H9 (cell line): ENCODE data around the gene CDH22. TPM values are rescaled to one million over a fixed set of nuclear protein-coding genes. Genes with fewer than 3 reads are reported as not detected.

ENCODE experiments used
- DNase-seq: peaks from one replicate; pipeline ENCODE4 v3.0.0-alpha.2; 2017
- H2AFZ ChIP-seq: one replicate; pipeline ENCODE4 v1.6.1; 2013; ENCODE audit warnings: mild to moderate bottlenecking, low read length, control low read depth, moderate library complexity
- H2AK5ac ChIP-seq: 2 replicates; pipeline ENCODE4 v1.6.1; 2013; ENCODE audit warnings: low read length, control low read depth, mixed read lengths; ENCODE audit not compliant: insufficient read length
- H2BK120ac ChIP-seq: one replicate; pipeline ENCODE4 v1.6.1; 2013; ENCODE audit warnings: low read depth, mild to moderate bottlenecking, low read length, control low read depth, inconsistent platforms; ENCODE audit not compliant: poor library complexity, severe bottlenecking
- H2BK12ac ChIP-seq: 2 replicates; pipeline ENCODE4 v1.6.1; 2013; ENCODE audit warnings: low read length, control low read depth, mixed read lengths, low read depth; ENCODE audit not compliant: insufficient read length
- H2BK15ac ChIP-seq: 2 replicates; pipeline ENCODE4 v1.6.1; 2013; ENCODE audit warnings: low read depth, low read length, control low read depth
- H2BK20ac ChIP-seq: one replicate; pipeline ENCODE4 v1.6.1; 2013; ENCODE audit warnings: low read depth, mild to moderate bottlenecking, low read length, control low read depth, inconsistent platforms; ENCODE audit not compliant: poor library complexity, severe bottlenecking
- H2BK5ac ChIP-seq: 2 replicates; pipeline ENCODE4 v1.6.1; 2013; ENCODE audit warnings: low read length, control low read depth, mixed read lengths; ENCODE audit not compliant: insufficient read length
- H3K14ac ChIP-seq: 2 replicates; pipeline ENCODE4 v1.6.1; 2013; ENCODE audit warnings: low read length, control low read depth; ENCODE audit not compliant: insufficient read depth
- H3K18ac ChIP-seq: 2 replicates; pipeline ENCODE4 v1.6.1; 2013; ENCODE audit warnings: low read depth, mild to moderate bottlenecking, mixed read lengths, low read length, control low read depth; ENCODE audit not compliant: insufficient read length
- H3K23ac ChIP-seq: 2 replicates; pipeline ENCODE4 v1.6.1; 2013; ENCODE audit warnings: low read length, control low read depth, mixed read lengths, low read depth; ENCODE audit not compliant: insufficient read length
- H3K23me2 ChIP-seq: 2 replicates; pipeline ENCODE4 v1.6.1; 2013; ENCODE audit warnings: low read depth, mild to moderate bottlenecking, mixed read lengths, low read length, control low read depth; ENCODE audit not compliant: insufficient read length, poor library complexity, severe bottlenecking
- H3K27ac ChIP-seq: 2 replicates; pipeline ENCODE4 v1.5.1; 2013; ENCODE audit warnings: low read length, control low read depth, mixed read lengths, low read depth; ENCODE audit not compliant: insufficient read length
- H3K27me3 ChIP-seq: 2 replicates; pipeline ENCODE4 v1.6.1; 2013; ENCODE audit warnings: low read length, control low read depth, inconsistent platforms; ENCODE audit not compliant: insufficient read depth
- H3K4ac ChIP-seq: 2 replicates; pipeline ENCODE4 v1.6.1; 2013; ENCODE audit warnings: low read depth, mild to moderate bottlenecking, control low read depth, inconsistent platforms, low read length, moderate library complexity
- H3K4me1 ChIP-seq: 2 replicates; pipeline ENCODE4 v1.6.1; 2013; ENCODE audit warnings: low read length, control low read depth, inconsistent platforms; ENCODE audit not compliant: insufficient read depth
- H3K4me2 ChIP-seq: 2 replicates; pipeline ENCODE4 v1.6.1; 2013; ENCODE audit warnings: low read length, control low read depth, mixed read lengths; ENCODE audit not compliant: insufficient read length, insufficient read depth
- H3K56ac ChIP-seq: 2 replicates; pipeline ENCODE4 v1.6.1; 2013; ENCODE audit warnings: low read depth, mild to moderate bottlenecking, mixed read lengths, low read length, control low read depth; ENCODE audit not compliant: insufficient read length
- H3K79me1 ChIP-seq: 2 replicates; pipeline ENCODE4 v1.6.1; 2013; ENCODE audit warnings: low read depth, mild to moderate bottlenecking, moderate library complexity, low read length, control low read depth, inconsistent platforms; ENCODE audit not compliant: insufficient read depth, poor library complexity, severe bottlenecking
- H3K79me2 ChIP-seq: 2 replicates; pipeline ENCODE4 v1.6.1; 2013; ENCODE audit warnings: low read length, control low read depth, inconsistent platforms; ENCODE audit not compliant: insufficient read depth
- H3K9ac ChIP-seq: 2 replicates; pipeline ENCODE4 v1.6.1; 2013; ENCODE audit warnings: low read length, control low read depth, mixed read lengths; ENCODE audit not compliant: insufficient read length; ENCODE audit errors: extremely low read depth
- H3K9me3 ChIP-seq: one replicate; pipeline ENCODE4 v1.6.1; 2013; ENCODE audit warnings: low read depth, low read length, inconsistent platforms; ENCODE audit not compliant: control insufficient read depth
- H3T11ph ChIP-seq: one replicate; pipeline ENCODE4 v1.6.1; 2013; ENCODE audit warnings: mild to moderate bottlenecking, low read length, control low read depth, inconsistent platforms
- H4K20me1 ChIP-seq: one replicate; pipeline ENCODE4 v1.6.1; 2013; ENCODE audit not compliant: control insufficient read depth, insufficient read length, insufficient read depth
- H4K5ac ChIP-seq: 2 replicates; pipeline ENCODE4 v1.6.1; 2013; ENCODE audit warnings: low read depth, mild to moderate bottlenecking, mixed read lengths, low read length, control low read depth; ENCODE audit not compliant: insufficient read length
- H4K8ac ChIP-seq: replicated peaks from 2 replicates; pipeline ENCODE4 v1.6.1; 2013; ENCODE audit warnings: low read length, control low read depth, mixed read lengths, low read depth; ENCODE audit not compliant: insufficient read length
- H4K91ac ChIP-seq: 2 replicates; pipeline ENCODE4 v1.6.1; 2013; ENCODE audit warnings: low read depth, mild to moderate bottlenecking, moderate library complexity, mixed read lengths, low read length, control low read depth; ENCODE audit not compliant: insufficient read length
- H3K27ac Mint-ChIP-seq, 3 experiments: 2 replicates in 2 of 3; 3 replicates in 1 of 3; pipeline ENCODE4 v1.8.0; 2020 to 2021; ENCODE audit warnings: mixed read lengths in 3 of 3, mild to moderate bottlenecking in 1 of 3, moderate library complexity in 1 of 3
- H3K27me3 Mint-ChIP-seq: 2 replicates; pipeline ENCODE4 v1.8.0; 2021; ENCODE audit warnings: low read depth, mild to moderate bottlenecking, moderate library complexity, mixed read lengths
- H3K36me3 Mint-ChIP-seq, 3 experiments: 2 replicates in 2 of 3; 3 replicates in 1 of 3; pipeline ENCODE4 v1.8.0; 2020 to 2021; ENCODE audit warnings: low read depth in 3 of 3, mixed read lengths in 3 of 3; ENCODE audit not compliant: insufficient read depth in 1 of 3
- H3K4me1 Mint-ChIP-seq, 2 experiments: 2 replicates each; pipeline ENCODE4 v1.8.0; 2020; ENCODE audit warnings: mixed read lengths in 2 of 2
- H3K4me3 Mint-ChIP-seq, 2 experiments: 2 replicates in 1 of 2; 3 replicates in 1 of 2; pipeline ENCODE4 v1.8.0; 2020 to 2021; ENCODE audit warnings: mild to moderate bottlenecking in 2 of 2, mixed read lengths in 2 of 2, moderate library complexity in 1 of 2
- H3K9me3 Mint-ChIP-seq, 2 experiments: 2 replicates in 1 of 2; 3 replicates in 1 of 2; pipeline ENCODE4 v1.8.0; 2020; ENCODE audit warnings: mild to moderate bottlenecking in 2 of 2, mixed read lengths in 2 of 2, moderate library complexity in 1 of 2
- CTCF ChIP-seq: fragments of 200-600 bp; sonication (generic); conservative IDR thresholded peaks from 3 replicates; pipeline ENCODE4 v1.8.0; 2021; ENCODE audit warnings: antibody characterized with exemption, mild to moderate bottlenecking
- WGBS: extraction: QIAGEN DNeasy Blood & Tissue Kit; methylation state at CpG from one replicate; pipeline ENCODE4 v1.1.7; 2013; ENCODE audit warnings: missing lambda C conversion rate, low lambda C conversion rate, mixed read lengths; ENCODE audit not compliant: insufficient read length; ENCODE audit errors: extremely low coverage; 5-methylcytosine and 5-hydroxymethylcytosine counted together
- total RNA-seq: library from RNA; stranded (reverse); gene quantifications from 2 replicates; pipeline ENCODE4 v1.2.1, GENCODE V29; 2021

Gene CDH22
- total RNA-seq, 1 experiment from 2014 or later, result not detected

- Histone ChIP-seq H2BK12ac (no peak overlapping the region), H3K4me1 (no peaks in the 10 kb centered on the region), H4K91ac (no peak overlapping the region), H2BK5ac (no peak overlapping the region), H3K27ac (no peak overlapping the region), H3K4ac (no peak overlapping the region), H3K23ac (no peak overlapping the region), H3K9me3 (no peaks in the 10 kb centered on the region), H2BK15ac (no peak overlapping the region), H4K20me1 (no peaks in the 10 kb centered on the region), H3K14ac (no peak overlapping the region), H2AK5ac (no peak overlapping the region), H3K27me3 (no peaks in the 10 kb centered on the region), H3K23me2 (no peaks in the 10 kb centered on the region), H2AFZ (no peak overlapping the region), H3K4me2 (no peak overlapping the region), H3T11ph (no peak overlapping the region), H2BK120ac (no peak overlapping the region), H3K79me2 (no peaks in the 10 kb centered on the region), H3K18ac (no peak overlapping the region), H4K8ac (no peak overlapping the region), H3K79me1 (no peaks in the 10 kb centered on the region), H4K5ac (no peak overlapping the region), H3K56ac (no peak overlapping the region), H2BK20ac (no peak overlapping the region), H3K9ac (no peak overlapping the region)
- no CpG with 5 or more reads among the region's 12 CpGs for WGBS
- H3K27ac Mint-ChIP-seq, result no peak overlapping the region
- H3K36me3 Mint-ChIP-seq, result no peaks in the 10 kb centered on the region
- no peak overlapping the region for H3K4me3 Mint-ChIP-seq
- H3K4me1 Mint-ChIP-seq, result peaks cover 25 to 56% of the 10 kb centered on the region in 2 experiments
- H3K9me3 Mint-ChIP-seq, result no peaks in the 10 kb centered on the region
- H3K27me3 Mint-ChIP-seq, result peaks cover 42% of the 10 kb centered on the region
- no peak for DNase-seq
- no peak for TF ChIP-seq CTCF
Measured at GRCh38 chr20:46296526-46297250, 11.6 kb downstream of the CDH22 start.
